ENCODE results near the gene MXD1. TPM values are rescaled to one million over a fixed set of nuclear protein-coding genes. Genes with fewer than 3 reads are reported as not detected.

Gene MXD1
- total RNA-seq, 1 donor: 5.2 TPM

GRCh38 chr2:69986691-69987090, 71.8 kb downstream of the MXD1 start:
- DNase-seq (ENCODE audit: low read depth): no peak
- TF ChIP-seq CTCF (IDR thresholded peaks at IDR 0.05; ENCODE audit: insufficient read depth, low read depth, low read length): no peak
- no peak overlapping the region for H3K4me3 ChIP-seq (ENCODE audit: low read depth, low read length)

- DNase-seq (ENCODE audit: low read depth): no peak
- no peak overlapping the region for H3K4me3 ChIP-seq (ENCODE audit: low read depth, low read length)
Measured at GRCh38 chr2:69988086-69988635, 73.3 kb downstream of the MXD1 start.

GRCh38 chr2:69989009-69989408, 74.1 kb downstream of the MXD1 start:
- no peak for DNase-seq (ENCODE audit: low read depth)
- H3K4me3 ChIP-seq (ENCODE audit: low read depth, low read length): no peak overlapping the region
- no peak for TF ChIP-seq CTCF (IDR thresholded peaks at IDR 0.05; ENCODE audit: insufficient read depth, low read depth, low read length)

More at GRCh38 chr2:69988086-69988635, 73.3 kb downstream of the MXD1 start:
- no peak for TF ChIP-seq CTCF (IDR thresholded peaks at IDR 0.05; ENCODE audit: insufficient read depth, low read depth, low read length)

GRCh38 chr2:69989441-69990105, 74.7 kb downstream of the MXD1 start:
- DNase-seq (ENCODE audit: low read depth): no peak
- TF ChIP-seq CTCF (IDR thresholded peaks at IDR 0.05; ENCODE audit: insufficient read depth, low read depth, low read length): no peak

More at GRCh38 chr2:69989441-69990105, 74.7 kb downstream of the MXD1 start:
- H3K4me3 ChIP-seq (ENCODE audit: low read depth, low read length): no peak overlapping the region

Small RNA genes within 50 kb of the gene (small RNA-seq; reads per million reads assigned to genes)
- gene RPL23AP92: not detected

Other genes starting within 250 kb of the MXD1 start
- 27.1 and 35.8 TPM in 2 replicates for gene ANXA4, start 173.0 kb upstream of the MXD1 start, total RNA-seq
- gene GMCL1, start 85.4 kb upstream of the MXD1 start, total RNA-seq: 6.8 and 12.5 TPM in 2 replicates
- gene SNRNP27, start 21.2 kb upstream of the MXD1 start, total RNA-seq: 35.8 and 44.9 TPM in 2 replicates
- gene ASPRV1, start 46.5 kb downstream of the MXD1 start, total RNA-seq: under 0.01 and 0.43 TPM in 2 replicates
- gene PCBP1, start 172.4 kb downstream of the MXD1 start, total RNA-seq: 32.9 and 45.3 TPM in 2 replicates